NCI-H1694 (cell line): ENCODE results near the gene CPT1A.
"Not testable (repeated sequence)": the region's sequence is repeated elsewhere in the genome, so short reads cannot be mapped to it uniquely, and the experiment has no call there.

Experiments
- DNase-seq: peaks from one replicate; lab custom pipeline; 2025; lab: John Stamatoyannopoulos, UW

Gene CPT1A

DNA sequence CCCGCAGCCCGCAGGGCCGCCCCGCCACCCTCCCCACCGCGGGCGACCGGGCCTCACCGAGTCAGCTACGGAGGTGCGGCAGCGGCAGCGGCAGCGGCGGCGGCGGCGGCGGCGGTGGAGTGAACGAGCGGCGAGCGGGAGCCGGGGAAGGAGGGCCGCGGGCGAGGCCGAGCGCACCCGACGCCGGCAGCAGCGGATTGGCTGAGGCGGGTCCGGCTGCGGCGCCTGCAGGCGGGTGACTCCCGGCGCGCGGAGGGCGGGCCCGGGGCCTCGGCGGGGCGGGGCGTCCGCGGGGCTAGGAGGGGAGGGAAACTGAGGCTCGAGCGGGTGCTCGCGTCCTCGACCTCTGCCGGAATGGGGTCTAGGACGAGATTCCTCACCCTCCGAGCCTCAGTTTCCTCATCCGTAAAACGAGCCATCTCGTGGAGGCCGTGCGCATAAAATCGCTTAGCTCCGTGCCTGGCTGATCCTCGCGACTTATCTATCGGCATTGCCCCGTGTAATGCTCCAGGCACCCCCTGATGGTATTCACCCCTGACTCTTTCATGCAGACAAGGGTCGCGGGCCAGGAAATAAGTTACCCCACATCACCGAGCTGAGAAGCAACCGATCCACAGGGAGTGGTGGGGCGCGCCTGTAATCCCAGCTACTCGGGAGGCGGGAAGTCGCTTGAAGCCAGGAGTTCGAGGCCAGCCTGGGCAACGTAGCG, at the start of gene CPT1A:
Gene CPT1A, minus strand, starts transcription at position 199 of the 709 bp plus-strand sequence. CDS start 26,442 bp downstream, outside the sequence.
- no peak for DNase-seq

DNA sequence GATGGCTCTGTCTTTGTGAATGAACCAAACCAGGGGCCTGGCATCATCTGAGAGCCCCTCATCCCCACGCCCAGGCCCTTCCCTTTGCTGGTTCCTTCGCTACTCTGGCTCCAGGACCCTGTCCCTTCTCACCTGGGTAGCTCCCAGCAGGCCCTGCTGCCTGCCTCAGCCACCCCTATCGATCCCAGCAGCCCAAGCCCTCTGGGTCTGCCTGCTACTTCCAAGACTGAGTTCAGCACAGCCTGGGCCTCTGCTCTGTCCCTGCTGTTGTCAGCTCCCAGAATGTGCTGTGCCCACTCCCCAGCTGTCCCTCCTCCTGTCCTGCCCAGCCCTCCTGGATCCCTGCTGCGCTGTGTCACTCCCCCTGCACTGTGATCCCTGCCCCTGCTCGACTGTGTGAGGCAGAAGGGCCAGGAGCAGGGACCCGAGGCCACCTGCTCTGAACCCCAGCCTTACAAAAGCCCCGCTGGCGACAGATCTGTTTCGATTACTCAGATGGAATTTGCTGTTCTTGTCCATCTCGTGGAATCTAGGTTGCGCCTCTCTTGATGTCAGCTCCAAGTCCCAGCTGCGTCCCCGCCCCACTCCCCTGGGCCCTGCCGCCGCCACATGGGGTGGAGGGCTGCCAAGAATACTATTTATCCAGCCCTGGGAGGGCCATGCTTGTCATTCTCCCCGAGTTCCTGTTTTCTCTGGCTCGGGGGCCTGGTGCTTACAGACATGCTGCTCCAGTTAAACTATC, 48.9 kb upstream of the CPT1A start:
- peak; percentile 50 for DNase-seq

DNA sequence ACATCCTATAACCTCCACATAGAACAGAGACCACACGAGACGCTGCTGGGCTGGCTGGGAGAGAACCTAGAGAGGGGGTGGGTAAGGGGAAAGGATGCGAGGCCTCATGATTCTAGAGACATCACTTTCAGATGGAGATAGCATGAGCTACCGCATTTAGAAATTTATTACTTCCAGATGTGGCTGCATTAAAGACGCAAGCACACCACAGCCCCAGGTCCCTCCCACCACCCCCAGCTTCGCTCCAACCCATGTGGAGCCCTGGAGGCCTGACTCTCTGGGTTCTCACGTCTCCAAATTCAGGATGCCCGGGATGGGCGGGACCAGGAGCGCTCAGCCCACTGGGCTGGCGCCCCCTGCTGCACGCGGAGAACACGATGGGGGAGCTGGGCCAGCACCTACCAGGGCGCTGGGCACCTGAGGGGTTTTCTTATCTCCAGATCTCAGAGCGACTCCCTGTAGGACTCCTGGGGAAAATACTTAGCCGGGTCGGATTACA, 48.3 kb upstream of the CPT1A start:
- DNase-seq = no peak

DNA sequence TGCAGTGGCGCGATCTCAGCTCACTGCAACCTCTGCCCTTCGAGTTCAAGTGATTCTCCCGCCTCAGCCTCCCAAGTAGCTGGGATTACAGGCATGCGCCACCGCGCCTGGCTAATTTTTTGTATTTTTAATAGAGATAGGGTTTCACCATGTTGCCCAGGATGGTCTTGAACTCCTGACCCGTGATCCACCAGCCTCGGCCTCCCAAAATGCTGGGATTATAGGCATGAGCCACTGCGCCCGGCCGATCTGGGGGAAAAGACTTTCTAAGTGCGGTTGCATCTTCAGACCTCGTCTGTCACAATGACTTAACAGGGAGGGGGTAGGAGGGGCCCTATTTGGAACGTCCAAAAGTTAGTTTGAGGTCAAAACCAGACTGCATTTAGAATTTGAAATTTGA, 43.1 kb upstream of the CPT1A start:
- DNase-seq = not testable (repeated sequence)

DNA sequence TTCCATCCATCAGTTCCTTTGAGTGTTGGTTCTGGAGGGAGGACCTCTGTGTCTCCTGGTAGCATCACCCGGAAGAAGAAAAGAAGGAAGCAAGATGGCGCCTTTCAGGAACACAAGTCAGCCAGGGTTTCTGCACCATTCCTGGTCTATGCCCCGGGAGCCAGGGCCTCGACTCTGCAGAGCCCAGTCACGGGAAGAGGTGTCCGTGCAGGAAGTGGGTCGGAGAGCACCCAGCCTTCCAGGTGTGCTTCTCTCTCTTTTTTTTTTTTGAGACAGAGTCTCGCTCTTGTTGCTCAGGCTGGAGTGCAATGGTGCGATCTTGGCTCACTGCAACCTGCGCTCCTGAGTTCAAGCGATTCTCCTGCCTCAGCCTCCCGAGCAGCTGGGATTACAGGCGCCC, 40.7 kb upstream of the CPT1A start:
- no peak for DNase-seq

DNA sequence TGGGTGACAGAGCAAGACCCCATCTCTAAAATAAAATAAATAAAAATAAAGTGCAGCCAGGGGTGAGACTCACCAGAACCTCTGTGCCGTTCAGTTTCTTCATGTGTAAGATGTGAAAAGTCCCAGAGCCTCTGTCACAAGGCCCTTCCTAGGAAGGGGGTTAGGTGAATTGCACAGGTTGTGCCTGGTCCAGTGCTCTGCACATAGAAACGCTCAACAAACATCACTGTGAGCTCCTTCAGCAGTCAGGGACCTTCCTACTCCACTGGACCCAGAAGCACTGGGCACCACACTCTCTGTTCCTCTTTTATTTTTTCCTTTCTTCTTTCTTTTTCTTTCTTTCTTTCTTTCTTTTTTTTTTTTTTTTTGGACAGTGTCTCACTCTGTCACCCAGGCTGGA, 39.6 kb upstream of the CPT1A start:
- no peak for DNase-seq

DNA sequence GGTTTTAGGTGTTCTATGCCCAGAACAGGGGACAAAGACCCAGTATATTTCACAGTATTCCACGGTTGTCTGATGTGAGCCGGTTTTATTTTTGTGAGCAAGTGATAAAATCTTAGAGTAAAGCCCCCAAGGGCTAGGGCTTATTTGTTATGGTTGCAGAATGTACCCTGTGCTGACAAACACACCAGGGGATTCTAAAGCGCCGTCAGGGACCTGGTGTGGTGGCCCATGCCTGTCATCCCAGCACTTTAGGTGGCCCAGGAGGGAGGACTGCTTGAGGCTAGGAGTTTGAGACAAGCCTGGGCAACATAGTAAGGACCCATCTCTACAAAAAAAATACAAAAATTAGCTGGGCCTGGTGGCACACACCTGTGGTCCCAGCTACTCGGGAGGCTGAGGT, 39.1 kb upstream of the CPT1A start:
- DNase-seq = no peak

DNA sequence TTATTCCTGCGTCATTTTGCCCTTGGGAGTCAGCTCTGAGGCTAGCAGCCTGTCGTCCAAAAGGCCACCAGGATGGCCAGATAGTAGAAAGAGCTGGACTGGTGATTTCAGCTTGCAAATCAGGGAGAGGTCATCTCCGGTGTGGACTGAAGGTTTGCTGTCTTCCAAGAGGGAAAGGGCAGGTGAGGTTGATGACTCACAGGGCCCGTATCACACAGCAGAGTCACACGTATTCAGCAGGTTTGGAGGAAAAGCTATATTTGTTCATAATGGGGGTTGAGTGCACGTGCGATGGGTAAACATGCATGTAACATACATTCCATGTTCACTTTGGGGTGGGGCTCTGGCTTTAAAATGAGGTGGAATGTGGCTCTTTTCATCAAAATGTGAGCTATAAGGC, 36.3 kb upstream of the CPT1A start:
- no peak for DNase-seq

DNA sequence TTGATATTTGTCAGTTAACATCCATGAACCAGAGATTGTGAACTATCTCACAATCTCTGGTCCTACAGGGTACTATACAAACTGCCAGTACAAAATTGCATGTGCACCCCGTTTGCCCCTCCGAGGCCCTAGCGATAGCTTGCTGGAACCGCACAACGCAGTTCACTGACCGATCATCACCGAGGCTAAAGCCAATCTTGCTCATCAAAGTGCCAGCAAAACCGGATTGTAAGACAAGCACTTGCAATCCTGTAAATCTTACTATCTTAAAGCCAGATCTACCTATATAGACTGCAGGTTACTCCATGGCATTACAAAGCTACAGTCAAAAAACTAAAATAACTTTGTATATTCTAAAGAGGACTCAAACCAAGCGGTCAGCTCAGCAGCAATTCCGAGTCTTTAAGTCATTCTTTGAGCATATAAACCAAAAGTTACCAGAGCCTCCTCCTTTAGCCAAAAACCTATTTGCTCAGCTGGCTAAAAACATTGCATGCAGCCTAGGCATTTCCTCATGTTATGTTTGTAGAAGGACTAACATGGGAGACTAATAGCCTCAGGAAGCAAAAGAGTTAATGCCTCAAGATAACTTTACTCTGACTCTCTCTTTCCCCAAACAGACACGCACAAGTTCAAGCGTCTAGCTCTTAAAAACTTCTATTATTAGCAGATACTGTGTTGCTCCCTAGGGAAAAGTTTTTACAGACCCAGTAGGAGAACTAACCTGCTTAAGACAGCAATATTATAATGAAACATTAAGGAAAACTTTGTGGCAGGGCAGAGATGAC, 30.7 kb upstream of the CPT1A start:
- no peak for DNase-seq

DNA sequence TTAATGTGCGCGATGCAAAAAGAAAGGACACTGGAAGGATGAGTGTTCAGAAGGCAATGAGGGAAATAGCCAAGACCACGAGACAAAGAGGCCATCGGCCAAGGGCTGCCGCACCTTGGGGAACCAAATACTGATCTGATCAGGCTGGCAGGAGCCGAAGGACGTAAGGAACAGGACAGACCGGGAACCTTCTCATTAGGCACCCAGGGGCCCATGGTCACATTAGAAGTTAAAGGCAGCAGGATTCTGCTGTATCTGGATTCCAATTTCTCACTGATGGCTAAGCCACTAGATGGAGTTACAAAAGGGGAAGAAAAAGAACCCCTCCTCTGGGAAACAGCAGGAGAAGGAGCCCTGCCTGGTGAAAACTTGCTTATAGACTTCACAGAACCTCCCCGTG, 28.8 kb upstream of the CPT1A start:
- DNase-seq = no peak

DNA sequence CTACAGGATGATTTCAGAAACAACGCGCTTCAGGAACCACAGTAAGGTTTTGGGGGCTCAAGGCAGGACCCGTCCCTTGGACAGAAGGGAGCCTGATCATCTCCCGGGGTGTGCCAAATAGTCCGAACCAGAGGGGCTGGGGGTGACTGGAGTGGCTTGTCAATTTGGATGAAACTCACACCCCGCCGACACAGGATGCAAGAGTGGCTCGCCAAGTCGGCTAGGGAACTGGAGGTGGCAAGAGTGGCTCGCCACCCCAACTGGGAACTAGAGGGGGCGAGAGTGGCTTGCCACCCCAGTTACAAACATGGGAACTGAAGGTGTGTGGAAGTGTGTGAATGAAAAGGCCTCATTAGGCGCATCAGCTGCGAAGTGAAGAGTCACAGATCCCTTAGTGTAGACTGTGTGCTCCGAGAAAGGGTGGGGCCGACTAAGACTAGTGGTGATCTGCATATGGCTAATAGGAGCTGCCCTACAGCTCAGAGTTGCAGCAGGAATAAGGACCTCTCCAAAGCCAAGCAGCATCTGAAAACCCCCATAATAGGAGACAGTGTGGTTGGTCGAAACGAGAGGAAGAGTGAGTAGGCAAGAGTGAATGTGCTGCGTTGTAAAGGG, 26.6 kb upstream of the CPT1A start:
- DNase-seq = no peak

DNA sequence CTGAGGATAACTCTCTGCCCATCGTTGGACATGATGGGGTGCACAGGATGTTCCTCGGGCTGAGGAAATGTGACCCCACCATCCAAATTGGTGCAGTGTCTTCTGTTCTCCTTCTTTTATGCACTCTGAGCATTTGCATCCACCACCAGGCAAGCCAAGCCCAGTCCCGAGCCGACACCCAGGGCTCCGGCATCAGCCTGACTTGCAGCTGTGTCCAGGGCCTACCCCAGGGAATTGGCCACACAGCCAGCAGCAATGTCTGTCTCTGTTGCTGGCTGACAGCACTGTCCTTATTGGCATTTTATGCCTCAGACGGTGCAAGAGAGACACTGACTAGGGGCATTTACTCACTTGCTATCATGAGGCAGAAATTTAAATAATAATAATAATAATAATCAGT, 25.4 kb upstream of the CPT1A start:
- DNase-seq = no peak

DNA sequence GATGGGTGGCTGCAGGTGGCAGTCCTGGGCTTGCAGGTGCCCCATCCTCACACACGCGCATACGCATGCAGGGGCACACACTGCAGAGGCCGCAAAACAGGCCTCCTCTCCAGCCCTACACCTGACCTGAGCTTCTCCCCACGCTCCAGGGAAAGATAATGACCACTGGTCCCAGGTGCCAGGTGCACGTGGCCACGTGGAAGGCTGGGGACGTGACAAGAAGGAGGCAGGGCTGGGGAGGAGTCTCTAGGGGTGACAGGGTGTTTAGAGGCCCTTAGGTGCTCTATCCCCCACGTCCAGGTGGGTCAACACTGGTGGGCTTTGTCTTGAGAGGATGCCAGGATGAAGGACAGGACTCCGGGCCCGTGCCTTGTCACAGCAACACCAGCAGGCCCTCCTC, 23.5 kb upstream of the CPT1A start:
- no peak for DNase-seq

DNA sequence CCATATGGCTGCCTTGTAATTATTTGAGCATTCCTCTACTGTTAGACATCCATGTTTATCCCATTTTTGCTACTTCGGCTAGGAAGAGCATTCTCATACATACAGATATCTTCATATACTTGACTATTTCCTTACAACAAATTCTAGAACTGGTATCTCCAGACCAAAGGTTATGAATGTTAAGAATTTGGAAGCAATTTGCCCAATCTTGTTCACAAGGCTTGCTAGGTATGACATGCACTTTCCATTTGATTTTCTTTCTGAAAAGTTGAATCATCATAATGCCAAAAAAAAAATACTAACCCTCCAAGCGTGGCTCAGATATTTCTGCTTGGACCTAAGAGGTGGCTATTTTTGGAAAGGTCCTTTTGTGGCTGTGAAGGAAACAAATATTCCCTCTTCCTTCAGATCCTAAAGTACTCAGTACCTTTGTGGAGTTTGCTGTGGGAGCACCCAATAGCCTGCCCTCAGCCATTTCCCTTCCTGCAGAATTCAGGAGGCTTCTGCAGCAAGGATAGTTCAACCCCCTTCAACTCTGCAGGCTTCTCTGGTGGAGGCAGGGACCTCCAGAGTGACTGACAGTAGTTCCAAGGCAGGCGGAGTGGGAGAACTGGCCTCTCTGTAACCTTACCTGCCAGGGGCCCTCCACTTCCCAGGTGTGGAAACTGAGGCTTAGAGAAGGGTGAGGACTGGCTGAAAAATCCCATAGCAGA, 22.0 kb upstream of the CPT1A start:
- no peak for DNase-seq

DNA sequence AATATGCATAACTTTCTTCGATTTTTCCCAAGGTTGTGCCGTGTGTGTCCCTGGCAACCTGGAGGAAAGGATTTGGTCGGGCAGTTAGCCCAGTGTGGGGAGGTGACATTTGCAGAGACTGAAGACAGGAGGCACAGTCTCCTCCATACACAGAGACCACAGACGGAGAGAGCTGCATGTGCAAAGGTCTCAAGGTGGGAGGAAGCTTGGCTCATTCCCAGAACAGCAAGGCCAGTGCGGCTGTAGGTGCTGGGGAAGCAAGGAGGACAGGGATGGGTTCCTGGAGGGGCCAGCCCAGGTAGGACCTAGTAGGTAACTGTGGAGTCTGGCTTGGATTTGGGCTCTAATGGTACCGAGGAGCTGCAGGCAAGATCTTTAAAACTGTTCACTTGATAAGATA, 20.7 kb upstream of the CPT1A start:
- DNase-seq = no peak

DNA sequence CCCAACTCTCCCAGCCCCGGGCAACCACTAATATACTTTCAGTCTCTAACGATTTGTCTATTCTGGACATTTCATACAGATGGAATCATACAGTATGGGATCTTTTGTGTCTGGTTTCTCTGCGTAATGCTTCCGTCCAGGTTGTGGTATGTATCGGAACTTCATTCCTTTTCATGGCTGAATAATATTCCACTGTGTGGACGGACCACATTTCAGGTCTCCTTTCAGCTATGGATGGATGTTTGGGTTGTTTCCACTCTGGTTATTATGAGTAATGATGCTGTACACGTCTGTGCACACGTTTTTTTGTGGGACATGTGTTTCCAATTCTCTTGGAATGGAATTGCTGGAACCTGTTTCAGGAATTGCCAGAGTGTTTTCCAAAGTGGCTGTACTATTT, 17.4 kb upstream of the CPT1A start:
- DNase-seq = no peak

DNA sequence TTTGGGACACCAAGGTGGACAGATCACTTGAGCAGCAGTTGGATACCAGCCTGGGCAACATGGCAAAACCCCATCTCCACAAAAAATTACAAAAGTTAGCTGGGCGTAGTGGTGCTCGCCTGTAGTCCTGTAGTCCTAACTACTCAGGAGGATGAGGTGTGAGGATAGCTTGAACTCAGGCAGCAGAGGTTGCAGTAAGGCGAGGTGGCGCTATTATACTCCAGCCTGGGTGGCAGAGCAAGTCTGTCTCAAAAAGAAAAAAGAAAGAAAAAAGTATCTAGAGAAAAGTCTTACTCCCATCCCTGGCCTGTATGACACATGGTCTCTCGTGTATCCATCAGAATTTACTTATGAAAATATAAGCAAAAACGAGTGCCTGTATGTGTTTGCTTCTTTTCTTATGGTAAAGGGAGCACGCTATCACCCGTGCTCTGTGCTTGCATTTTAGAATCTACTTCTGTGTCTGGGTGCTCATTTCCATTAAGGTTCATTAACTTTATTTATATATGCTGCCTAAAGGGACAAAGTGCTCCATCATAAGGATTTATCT, 15.4 kb upstream of the CPT1A start:
- DNase-seq = no peak

DNA sequence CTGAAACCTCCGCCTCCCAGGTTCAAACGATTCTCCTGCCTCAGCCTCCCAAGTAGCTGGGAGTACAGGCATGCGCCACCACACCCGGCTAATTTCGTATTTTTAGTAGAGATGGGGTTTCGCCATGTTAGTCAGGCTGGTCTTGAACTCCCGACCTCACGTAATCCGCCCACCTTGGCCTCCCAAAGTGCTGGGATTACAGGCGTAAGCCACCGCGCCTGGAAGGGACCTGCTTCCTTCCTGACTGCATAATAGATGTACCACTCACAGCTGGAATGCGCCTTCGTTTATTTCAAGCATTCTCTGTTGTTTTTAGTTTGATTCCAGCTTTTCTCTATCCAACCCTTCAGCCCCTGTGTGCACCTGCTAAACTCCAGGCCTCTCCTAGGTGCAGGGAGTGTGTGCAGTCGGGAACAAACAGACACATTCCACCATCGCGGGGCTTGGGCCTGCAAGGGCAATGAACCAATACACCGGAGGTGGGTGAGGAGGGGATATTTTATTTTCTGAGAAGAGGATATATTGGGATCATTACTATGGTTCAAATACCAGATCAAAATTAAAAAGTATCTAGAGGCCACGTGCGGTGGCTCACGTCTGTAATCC, 14.8 kb upstream of the CPT1A start:
- not testable (repeated sequence) for DNase-seq

DNA sequence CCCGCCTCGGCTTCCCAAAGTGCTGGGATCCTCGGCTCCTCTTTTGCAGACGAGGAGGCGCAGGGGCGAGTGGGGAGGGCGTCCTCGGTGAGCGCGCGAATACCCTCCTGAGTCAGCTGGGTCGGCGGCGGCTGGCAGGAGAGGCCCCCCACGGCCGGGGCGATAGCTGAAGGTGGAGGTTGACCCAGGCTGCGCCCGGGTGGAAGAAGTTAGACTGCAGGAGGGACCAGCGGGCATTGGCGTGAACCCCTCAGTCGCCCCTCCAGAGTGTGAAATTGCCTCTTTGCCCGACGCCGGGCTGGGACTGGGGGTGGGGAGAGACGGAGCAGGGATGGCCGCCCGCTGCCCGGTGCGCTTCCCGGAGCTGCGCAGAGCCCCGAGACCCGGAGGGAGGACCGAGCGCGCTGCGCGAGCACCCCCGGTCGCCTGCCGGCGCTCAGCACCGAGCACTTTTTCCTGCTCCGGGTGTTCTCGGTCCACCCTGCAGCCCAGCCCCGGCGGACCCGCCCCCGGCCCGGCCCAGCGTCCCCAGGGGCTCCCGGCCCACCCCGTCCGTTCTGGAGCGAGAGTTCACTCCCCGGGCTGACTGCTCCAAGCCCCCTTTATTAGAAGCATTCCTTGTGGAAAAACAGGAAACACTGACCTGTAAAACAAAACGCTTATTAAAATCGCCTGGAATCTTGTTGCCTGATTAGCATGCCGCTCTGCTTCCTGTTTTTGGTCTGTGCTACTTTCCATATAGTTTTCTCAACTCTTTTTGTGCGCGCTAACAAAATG, 13.7 kb upstream of the CPT1A start:
- no peak for DNase-seq
